ENCODE results near the gene CD247.

The CD247 gene

DNA sequence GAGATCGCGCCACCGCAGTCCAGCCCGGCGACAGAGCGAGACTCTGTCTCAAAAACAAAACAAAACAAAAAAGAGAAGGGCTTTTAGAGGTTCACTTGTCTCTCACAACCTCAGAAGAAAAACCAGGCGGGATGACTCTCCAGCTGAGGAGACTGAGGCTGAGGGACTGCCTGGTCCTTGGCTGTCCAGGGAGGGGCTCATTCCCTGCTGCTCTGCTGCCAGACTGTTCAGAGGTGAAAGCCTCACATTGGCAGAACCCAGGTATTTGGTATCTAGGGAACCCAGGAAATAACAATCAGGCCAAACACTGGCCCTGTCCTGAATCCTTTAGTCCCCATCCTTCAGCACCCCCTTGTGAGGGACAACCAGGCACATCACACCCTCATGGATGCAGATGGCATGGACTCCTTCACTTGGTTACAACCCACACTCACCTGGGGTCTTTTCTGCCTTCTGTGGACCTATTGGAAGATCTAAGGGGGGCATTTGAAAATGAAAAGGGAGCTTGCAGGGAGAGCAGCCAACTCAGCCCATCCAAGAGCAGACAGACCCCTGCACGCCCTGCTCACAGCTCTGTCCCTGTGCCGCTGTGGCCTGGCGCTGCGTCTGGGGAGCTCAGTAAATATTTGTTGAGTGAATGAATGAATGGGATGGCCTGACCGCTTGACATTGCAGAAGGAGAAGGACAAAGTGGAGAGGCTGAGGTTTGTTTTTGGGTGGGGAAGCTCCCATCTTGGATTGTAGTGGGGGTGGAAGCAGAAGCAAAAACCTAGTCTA is 33.4 kb downstream of the CD247 start:
- no peak for DNase-seq

DNA sequence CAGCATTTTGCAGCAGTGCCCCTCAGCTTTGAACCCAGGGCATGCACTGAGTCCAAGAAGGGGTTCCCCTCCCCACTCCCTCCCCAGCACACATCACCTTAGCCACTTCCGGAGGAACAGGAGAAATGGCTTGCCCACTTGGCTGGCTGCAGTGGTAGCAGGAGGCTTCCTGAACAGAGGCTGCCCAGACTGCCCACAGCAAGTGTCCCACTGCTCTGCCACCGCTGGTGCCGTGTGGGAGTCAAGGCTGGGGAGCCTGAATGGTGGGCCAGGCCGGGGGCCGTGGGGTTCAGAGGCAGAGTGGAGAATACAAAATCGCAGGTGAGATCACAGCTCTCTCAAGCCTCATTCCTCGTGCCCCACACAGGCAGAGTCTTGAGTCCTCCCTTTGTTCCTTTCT is 34.5 kb downstream of the CD247 start:
- DNase-seq = no peak

DNA sequence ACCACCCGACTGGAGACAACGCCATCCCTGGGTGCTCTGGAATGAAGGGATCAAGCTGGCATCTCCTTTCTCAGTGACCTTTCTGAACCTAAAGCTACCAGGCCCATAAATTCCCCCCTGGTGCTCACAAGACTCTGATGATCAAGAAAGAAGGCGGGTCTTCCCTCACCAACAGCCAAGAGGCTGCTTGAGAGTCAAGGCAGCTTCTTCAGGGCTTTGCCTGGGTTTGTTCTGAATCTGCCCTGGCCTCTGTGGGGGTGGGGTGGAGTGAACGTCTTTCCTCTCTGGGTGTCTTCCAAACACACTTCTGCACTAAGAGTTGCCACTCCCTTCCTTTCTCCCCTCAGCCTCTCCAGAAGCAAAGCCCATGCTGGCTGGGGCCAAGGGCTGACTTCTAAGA is 36.1 kb downstream of the CD247 start:
- DNase-seq = no peak

DNA sequence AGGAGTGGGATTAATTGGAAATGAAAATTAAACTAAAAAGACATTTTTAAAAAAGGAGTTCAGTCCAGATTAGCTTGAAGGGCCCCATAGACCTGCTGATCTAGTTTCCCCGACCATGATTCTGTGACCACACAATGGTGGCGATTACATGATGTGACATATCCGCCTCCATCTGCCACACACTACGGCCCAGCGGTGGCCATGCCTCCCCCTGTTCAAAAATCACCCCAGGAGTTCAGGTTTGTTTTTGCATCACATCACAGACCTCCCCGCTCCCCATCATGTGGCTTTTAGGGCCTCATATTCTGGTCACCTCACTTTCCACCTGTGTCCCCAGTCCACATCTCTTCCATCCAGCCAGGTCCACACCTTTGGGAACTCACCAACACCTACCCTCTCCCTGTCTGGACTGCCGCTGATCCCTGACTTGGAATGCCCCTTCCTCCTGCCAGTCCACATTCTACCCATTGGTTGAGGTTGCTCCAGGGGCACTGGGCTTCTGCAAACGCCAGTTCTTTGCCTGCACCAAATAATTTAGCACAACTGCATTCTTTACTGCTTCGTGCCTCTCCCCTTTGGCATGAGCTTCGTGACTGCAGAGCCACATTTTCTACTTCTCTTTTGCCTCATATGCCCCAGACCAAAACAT is 38.9 kb downstream of the CD247 start:
- DNase-seq = no peak

DNA sequence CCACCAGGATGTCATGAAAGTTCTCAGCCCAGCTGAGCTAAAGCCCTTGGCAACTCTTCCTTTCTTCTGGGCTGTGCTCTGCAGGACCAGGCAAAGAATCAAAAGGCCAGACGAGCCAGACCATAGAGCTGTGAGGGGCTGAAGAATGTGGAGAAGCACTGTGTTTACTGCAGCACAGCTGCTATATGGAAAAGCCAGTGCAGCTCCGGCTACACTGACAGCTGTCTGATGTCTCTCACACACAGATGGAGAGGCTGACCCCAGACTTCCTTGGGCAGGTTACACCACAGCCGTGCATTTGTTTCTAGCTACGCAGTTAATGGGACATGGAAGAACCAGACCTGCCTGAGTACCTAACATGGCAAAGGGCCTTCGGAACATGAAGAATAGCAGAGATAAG is 40.3 kb downstream of the CD247 start:
- no peak for DNase-seq

DNA sequence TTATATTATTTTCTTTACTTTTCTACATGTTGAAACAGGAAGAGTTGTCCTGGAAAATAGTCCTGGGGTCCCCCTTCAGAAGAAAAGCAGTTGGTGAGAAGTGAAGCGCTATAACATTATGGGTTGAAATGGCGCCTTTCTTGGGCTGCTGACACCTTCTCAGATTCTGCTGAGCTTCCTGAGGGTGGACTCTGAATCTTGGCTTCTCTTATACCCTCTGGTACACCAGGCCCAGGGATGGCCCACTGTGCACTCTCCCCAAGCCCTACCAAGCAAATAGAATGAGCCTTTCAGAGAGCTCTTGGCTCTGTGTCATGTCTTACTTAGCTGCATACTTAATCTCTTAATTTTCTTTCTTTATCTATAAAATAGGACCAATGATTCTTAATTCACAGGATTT is 42.3 kb downstream of the CD247 start:
- no peak for DNase-seq

DNA sequence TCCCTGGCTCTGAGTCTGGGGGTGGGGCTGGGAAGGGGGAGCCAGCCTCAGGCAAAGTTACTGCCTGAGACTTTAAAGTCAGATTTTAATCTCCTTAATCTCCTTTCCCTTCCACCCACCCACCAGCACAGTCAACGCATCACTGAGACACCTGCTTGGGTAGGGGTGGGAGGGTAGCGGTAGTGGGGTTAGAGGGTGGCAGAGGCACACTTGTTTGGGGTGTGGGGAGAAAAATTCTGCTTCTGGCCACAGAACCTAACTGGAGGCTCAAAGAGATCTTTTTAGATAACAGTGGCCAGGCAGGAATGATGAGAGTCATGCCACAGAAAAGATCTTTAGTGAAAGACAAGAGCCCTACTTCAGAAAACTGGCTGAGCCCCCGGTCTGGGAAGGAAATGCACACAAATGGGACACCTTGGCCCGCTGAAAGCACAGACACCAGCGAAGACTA is 44.1 kb downstream of the CD247 start:
- DNase-seq = no peak

DNA sequence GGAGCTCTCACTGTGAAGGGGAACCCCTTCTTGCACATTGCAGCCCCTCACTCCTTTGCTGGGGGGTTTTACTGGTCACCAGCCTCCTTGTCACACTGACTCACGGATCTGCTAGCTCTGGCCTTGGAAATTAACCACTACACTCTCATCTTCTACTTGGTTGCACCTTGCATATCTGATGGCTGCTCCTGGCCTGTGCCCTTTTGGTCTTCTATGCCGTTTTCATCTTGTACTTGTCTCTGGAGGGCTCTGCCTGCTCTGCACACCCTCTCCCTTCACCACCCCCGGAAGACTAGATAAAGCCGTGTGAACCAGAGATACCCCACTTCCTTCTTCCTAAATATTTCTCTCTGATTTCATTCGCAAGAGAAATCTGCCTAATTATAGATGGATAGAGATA is 44.6 kb downstream of the CD247 start:
- no peak for DNase-seq

DNA sequence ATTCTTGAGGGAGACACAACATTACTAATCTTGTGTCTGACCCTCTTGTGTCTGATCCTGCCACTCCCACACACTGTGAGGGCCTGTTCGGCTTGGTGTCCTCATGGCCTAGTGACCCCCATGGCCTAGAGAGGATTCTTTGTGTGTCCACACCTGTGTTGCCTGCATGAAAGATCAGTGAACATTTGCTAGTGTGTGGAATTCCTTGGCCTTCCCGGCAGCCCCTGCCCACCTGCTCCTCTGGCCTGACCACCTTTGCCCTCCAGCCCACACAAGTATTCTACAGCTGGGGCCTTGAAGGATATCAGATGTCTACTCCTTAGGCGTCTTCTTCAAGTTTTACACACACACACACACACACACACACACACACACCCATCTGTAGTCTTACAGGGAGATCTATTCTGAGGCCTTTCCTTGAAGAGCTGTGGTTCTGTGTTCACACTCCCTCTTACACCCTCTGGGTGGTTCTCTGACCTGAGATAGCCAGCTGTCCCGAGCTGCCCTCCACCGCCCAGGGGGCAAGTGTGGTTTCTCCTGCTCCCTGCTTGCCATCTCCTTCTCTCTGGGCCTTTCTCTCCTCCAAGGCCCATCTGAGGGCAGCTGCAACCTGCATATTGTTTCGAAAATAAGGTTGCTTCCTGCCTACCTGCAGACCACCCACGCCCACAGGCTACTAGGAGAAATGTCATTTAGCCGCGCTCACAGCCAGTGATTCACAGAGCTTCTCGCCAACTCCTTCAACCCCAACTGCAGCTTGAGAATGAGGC is 45.4 kb downstream of the CD247 start:
- DNase-seq = no peak

DNA sequence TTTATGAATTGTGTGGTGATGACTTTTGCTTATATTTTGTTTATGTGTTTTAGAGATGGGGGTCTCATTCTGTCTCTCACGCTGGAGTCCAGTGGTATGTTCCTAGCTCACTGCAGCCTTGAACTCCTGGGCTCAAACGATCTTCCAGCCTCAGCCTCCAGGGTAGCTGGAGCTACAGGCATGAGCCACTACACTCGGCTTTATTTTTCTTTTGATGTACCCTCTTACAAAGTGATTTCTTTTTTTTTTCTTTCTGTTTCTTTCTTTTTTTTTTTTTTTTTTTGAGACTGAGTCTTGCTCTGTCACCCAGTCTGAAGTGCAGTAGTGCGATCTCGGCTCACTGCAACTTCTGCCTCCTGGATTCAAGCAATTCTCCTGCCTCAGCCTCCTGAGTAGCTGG is 46.8 kb downstream of the CD247 start:
- no peak for DNase-seq

DNA sequence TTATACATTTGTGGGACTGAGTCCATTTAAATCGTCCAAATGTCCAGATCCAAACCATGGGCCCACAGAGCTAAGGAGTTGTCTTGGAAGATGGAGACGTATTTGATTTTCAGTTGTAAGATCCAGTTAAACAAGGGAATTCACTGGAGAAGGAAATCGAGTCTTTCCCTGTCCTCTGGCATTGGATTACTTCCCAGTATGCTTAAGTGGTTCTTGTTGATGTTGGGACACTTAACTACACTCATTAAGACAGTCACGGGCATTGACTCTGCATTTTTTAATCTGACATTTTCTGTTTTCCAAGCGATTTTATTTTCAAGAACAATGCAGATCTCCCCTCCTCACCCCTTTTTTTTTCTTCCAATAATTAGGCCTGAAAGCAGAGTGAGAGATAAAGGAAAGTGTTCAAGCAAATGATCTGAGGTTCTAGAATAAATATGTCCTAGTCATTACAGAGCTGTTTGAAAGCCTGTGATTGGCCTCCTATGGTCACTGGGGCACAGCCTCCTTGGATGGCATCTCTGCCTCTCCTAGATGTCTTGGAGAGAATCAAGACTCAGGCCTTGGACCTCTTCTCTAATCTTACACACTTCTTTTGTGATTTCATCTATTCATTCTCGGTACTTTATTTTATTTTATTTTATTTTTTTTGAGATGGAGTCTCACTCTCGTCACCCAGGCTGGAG is 48.9 kb downstream of the CD247 start:
- DNase-seq = no peak

DNA sequence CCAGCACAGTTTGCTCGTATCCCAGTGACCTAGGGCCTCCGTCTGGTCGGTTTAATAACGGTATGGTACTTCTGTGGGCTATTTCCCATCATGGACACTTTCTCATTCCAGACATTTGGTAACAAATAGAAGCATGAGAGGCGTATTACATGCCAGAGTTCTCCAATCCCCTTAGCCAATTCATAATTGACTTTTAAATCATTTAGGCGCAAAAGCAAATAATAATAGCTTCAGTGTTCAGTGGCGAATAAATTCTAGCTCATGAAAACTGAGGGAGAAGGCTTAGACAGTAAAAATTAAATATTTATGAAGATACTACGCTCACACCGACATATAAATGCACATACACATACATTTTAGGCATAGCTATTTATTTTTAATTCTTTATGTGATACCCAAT is 50.6 kb downstream of the CD247 start:
- DNase-seq = no peak

DNA sequence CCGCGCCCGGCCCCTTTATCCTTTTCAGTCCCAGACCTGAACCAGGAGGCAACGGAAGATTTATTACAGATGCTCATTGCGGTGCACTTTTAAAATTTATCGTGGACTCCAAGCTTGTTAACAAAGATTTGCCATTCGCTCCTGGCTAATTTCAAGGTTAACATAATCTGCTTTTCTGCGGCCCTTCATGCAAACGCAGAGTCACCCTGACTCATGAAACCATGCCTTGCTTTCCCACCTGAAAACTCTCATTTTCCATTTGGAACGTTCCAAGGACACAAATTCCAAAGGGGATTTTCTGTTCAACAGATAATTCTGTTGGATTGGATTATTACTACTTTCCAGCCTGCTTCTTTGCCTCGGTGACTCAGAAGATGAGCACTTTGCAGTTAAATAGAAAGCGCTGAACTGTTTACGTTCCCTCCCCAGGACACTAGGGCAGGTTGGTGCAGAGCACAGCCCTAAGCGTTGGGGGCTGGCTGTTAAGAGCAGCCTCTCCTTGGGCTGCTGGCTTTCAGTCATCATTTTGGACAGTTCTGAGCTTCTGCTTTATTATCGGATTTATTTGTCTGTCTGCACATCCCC is 51.1 kb downstream of the CD247 start:
- no peak for DNase-seq

DNA sequence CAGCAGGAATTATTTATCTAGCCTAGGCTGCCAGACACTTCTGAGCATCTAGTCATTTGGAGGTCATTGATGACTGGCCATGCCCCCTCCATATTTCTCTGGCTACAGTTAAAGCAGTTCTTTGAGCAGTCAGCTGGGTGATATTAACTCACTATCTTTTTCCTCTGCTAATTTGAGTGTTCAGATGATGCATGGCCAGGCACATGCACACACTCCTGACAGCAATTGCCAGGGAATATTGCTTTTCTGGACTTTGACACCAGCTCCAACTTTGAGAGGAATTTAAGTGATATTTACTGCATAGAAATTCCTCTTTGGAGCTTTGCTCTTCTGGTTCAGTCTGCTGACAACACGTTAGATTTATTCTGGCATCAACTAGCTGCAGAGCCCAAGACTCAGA is 52.6 kb downstream of the CD247 start:
- DNase-seq = no peak

DNA sequence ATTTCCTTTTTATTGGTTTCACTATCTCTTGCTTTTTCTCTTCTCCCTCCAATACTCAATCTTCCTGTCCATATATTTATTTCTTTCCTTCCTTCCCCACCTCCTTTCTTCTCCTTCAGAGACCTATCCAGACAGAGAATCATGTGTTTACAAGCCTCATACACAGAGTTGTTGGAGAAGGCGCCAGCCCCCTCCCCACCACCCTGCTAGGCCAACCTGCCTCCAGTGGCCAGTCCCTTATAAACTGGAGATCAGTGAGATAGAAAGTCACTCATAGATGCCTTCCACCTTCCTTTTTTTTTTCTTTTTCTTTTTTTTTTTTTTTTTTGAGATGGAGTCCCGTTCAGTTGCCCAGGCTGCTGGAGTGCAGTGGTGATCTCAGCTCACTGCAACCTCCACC is 53.3 kb downstream of the CD247 start:
- DNase-seq = no peak

DNA sequence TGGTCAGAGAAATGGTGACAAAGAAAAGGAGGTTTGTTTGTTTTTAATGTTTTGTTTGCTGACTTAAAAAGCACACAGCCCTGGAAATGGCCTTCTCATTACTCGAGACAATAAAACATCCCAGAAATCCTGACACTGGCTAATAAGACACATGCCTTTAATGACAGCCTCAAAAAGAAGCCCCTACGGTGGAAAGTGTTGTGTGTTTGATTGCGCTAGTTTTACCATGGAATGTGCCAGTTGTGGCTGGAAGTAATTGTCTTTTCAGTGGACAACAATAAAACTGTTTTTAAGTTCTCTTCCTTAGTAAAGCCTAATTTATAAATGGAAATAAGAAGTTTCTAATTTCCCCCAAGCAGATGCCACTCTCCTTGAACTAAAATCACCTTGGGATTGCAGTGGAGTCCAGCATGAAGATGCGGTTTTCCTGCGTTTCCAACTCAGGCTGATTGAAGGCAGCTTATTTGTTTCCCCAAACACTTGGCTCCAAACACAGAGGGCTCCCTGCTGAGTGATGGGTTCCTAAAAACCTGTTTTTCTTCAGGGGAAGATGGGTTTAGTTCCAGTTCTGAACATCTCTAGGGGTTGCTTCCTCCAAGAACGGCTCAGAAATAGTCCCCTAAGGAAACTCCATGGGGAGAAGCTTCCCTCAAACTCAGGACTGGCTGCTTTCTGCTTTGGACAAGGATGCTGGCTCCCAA is 54.3 kb downstream of the CD247 start:
- no peak for DNase-seq

DNA sequence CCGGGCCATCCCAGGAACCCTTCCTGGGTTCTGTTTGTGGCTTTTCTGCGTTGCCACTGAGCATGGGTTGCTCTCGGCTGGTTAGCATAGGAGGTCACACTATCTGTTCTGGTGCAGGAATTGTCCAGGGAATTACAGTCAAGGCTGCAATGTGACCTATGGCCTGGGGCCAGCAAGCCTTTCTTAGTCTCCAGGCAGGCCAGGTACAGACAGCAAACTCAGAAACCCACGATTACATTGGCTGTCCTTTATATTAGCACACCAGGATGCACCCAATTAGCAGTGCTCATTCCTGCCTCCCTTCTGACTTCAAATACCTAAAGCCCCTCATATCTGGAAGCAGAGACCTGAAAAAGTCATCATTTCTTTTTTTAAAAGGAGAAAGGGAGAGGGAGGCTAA is 55.2 kb downstream of the CD247 start:
- no peak for DNase-seq

DNA sequence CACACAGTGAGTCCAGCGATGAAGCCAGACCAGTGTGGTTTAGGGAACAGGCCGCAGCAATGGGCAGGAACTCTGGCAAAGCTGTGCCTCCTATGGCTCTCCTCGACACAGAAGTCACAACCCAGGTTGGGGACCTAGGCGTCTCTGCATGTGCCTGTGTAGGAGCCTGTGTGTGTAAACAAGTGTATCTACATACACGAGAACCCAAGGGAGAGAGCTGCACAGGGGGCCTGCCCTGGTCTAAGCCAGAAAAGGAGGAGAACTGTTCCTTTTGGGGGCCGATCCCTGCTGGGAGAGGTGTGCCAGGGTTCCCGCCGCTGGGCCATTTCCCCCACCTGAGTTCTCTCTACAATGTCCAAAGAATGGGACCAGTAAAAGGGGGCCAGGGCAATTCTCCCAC is 56.0 kb downstream of the CD247 start:
- no peak for DNase-seq

DNA sequence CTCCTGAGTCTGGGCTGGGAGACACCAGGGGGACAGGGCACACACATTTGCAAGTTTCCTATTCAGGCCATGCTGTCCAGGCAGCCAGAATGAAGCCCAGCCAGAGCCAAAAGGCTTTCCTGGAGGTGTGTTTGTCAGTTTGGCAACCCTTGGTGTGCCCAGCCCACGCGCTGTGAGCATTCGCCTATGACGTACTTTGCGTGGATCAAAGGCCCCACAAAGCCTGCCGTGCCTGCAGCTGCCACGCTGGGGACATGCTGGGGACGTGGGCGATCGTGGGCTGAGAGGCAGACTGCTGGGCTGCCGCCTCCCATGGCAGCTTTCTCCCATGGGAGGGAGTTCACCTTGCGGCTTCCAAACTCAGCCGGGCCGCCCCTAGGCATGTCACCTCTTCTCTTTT is 57.5 kb downstream of the CD247 start:
- DNase-seq = no peak

DNA sequence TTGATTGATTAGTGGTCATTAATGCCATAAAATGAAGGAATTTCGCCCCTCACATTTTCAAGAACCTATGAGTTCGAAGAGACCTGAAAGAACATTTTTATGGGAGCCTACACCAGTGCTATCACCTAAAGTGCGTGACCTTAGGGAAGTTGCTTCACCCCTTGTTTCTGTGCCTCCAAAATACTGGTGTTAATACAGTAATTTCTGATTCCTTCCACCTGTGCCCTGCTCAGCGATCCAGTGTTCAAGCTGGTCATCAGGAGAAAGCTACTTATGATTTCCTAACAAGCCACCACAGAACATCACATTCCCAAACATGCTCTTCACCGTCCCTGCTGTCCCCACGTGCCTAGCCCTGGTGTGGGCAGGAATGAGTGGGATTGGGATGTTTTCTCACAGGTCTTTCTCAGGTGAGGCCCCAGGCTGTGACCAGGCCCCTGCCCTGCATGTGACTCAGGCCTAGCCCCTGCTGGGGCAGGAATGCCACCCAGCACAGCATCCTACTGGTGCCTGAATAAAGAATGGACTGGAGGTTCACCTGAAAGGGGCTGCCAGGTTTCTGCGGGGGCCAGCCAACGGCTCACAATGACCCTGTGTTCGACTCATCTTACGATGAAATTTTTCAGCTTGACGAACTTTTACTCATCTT is 60.3 kb downstream of the CD247 start:
- no peak for DNase-seq

DNA sequence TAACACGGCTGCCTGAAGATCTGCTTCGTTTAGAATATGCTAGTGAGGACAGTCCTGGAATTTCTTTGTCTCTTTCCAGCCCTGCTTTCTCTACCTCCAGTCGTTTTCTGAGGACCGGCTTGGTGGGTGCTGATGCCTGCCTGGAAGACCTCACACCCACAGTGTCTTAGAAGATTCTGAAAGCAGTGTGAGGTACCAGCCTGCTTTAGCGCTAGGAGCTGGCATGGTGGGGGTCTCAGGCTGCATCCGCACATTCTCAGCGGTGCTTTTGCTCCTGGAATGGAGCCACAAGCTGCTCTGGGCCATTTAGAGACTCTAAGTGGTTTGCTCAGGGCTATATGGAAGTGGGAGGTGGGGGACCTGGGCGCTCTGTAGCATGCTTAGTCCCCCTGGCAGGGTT is 61.4 kb downstream of the CD247 start:
- DNase-seq = no peak

DNA sequence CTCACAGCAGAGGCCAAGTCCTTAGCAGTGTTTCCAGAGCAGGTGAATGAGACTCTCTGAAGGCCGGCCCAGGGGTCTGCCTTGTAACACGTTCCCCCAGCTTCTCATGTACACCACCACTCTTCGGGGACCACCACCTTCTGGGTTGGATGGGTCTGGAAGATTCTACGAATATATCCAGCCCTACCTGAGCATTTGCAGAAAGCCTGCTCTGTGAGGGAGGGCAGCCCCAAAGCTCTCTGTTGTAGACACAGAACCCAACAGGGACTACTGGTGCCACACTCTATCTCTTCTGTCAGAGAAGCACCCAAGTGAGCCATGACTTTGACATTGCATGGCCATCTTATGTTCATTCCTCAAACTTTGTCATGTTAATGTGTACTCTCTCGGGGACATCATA is 61.8 kb downstream of the CD247 start:
- no peak for DNase-seq

Data from NCI-H2171 (cell line).